Right lobe of liver (tissue), 6 donors: Measurements from ENCODE around the gene RAP2B. TPM values are rescaled to one million over a fixed set of nuclear protein-coding genes. Genes with fewer than 3 reads are reported as not detected.

ENCODE experiments used
- ATAC-seq, 4 donors: fragments of 200-7000 bp; cut with Tn5 transposase; one replicate each; pipeline ENCODE4 v1.9.1; 2020; ENCODE audit warnings: mild to moderate bottlenecking in 4 of 4, moderate library complexity in 4 of 4
- DNase-seq, 3 donors: peaks; one replicate each; pipeline ENCODE4 v3.0.0-alpha.2; 2020
- H3K27ac ChIP-seq, 3 donors: fragments of 200-600 bp; one replicate each; pipeline ENCODE4 v1.8.0; 2022
- H3K27me3 ChIP-seq, 2 donors: fragments of 200-600 bp; one replicate each; pipeline ENCODE4 v1.8.0; 2022
- H3K36me3 ChIP-seq, 4 donors: fragments of 200-600 bp; sonication (generic) in 1 of 4; one replicate each; pipeline versions ENCODE4 v1.5.1 to v1.8.0; 2017 to 2022; ENCODE audit warnings: control low read depth in 1 of 4
- H3K4me1 ChIP-seq, 4 donors: fragments of 200-600 bp; sonication (generic) in 1 of 4; one replicate each; pipeline versions ENCODE4 v1.5.1 to v1.8.0; 2017 to 2022; ENCODE audit warnings: control low read depth in 1 of 4
- H3K4me3 ChIP-seq, 3 donors: fragments of 200-600 bp; one replicate each; pipeline ENCODE4 v1.8.0; 2022
- H3K9me3 ChIP-seq, 4 donors: fragments of 200-600 bp; sonication (generic) in 1 of 4; one replicate each; pipeline versions ENCODE4 v1.5.1 to v1.8.0; 2017 to 2022; ENCODE audit warnings: control low read depth in 1 of 4
- CTCF ChIP-seq, 4 donors: fragments of 200-600 bp in 3 of 4; fragments of 450-650 bp in 1 of 4; IDR thresholded peaks; one replicate each; pipeline versions ENCODE4 v1.5.1 to v1.8.0; 2016 to 2022; ENCODE audit warnings: antibody characterized with exemption in 4 of 4, mild to moderate bottlenecking in 2 of 4
- POLR2A ChIP-seq: fragments of 450-650 bp; IDR thresholded peaks from one replicate; pipeline ENCODE4 v1.6.1; 2017; ENCODE audit warnings: antibody characterized with exemption, mild to moderate bottlenecking
- WGBS: methylation state at CpG from one replicate; pipeline ENCODE4 v1.1.6; 2018; ENCODE audit warnings: low coverage, low lambda C conversion rate; ENCODE audit not compliant: insufficient coverage; ENCODE audit errors: missing lambda C conversion rate; 5-methylcytosine and 5-hydroxymethylcytosine counted together
- intact Hi-C, 2 donors: fragments of 100-400 bp; cut with DNase I; formaldehyde crosslinking; loops; one replicate each; pipeline versions ENCODE4 v1.11.2 to v1.14.1; 2022
- total RNA-seq, 6 experiments: library from RNA; depleted of rRNA in 2 of 6; stranded (reverse); fragments of >200 nt in 2 of 6; fragmentation: NEBNext Ultra II Directional in 3 of 6; extraction: Animal tissue kit (Norgen Biotek cat#: 25700) in 3 of 6; gene quantifications; one replicate each; pipeline versions ENCODE4 v1.1.0 to v1.2.4, GENCODE V29; 2016 to 2023
- donor health status: DM: no; HTN: yes; CAD: no.
- donor health status: DM: no; HTN: no; CAD: no.
- donor health status: DM: no; HTN: no; CAD: no.
- donor health status: DM: no; HTN: yes; CAD: no.
- donor health status: DM: no; HTN: yes; CAD: no.

RAP2B gene
- total RNA-seq, 6 experiments from 2014 or later = 2.4 to 17.6 (median 4.5) TPM

- no peak overlapping the region for H3K4me3 ChIP-seq
- no peak for TF ChIP-seq POLR2A
- TF ChIP-seq CTCF (IDR thresholded peaks at IDR 0.05) = no peak
Observed at GRCh38 chr3:153216928-153217327, 54.9 kb downstream of the RAP2B start.

GRCh38 chr3:153219146-153219545, 57.1 kb downstream of the RAP2B start:
- H3K4me3 ChIP-seq = no peak overlapping the region
- 78% methylated on average over 2 of the region's 2 CpGs for WGBS
- H3K9me3 ChIP-seq = no peaks in the 10 kb centered on the region
- intact Hi-C loops = no loop called here
- ATAC-seq = no peak
- TF ChIP-seq CTCF (IDR thresholded peaks at IDR 0.05) = no peak
- TF ChIP-seq POLR2A = no peak
- no peak overlapping the region for H3K27ac ChIP-seq
- peaks cover 0 to 3% (median 0%) of the 10 kb centered on the region in 4 donors for H3K4me1 ChIP-seq
- no peak for DNase-seq
- H3K36me3 ChIP-seq = no peaks in the 10 kb centered on the region
- no peaks in the 10 kb centered on the region for H3K27me3 ChIP-seq

More at GRCh38 chr3:153216928-153217327, 54.9 kb downstream of the RAP2B start:
- WGBS = 63% methylated on average over 2 of the region's 2 CpGs
- ATAC-seq (no peak), DNase-seq (no peak)
- no peaks in the 10 kb centered on the region for H3K9me3 ChIP-seq
- H3K27ac ChIP-seq = no peak overlapping the region
- intact Hi-C loops = no loop called here
- no peaks in the 10 kb centered on the region for H3K36me3 ChIP-seq
- H3K27me3 ChIP-seq = no peaks in the 10 kb centered on the region
- peaks cover 0 to 3% (median 0%) of the 10 kb centered on the region in 4 donors for H3K4me1 ChIP-seq
